Measurements from ENCODE around the gene KDM6A.
"Not testable (repeated sequence)": the region's sequence is repeated elsewhere in the genome, so short reads cannot be mapped to it uniquely, and the experiment has no call there.

Gene KDM6A

DNA sequence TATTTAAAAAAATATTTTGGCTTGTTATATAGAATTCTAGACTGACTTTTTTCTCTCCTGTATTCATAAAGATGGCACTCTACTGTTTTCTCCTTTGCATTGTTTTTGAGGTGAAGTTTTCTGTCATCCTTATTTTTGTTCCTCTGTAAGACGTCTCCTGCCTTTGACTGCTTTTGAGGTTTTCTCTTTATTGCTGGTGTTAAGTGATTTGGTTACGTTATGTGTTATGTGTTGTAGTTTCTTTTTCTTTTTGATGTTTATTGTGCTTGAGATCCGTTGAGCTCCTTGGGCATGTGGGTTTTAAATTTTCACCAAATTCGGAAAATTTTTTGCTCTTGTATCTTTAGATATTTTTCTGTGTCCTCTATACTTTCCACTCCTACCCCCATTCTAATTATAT is 50.0 kb downstream of the KDM6A start:
- TF ChIP-seq, protein P1, sequence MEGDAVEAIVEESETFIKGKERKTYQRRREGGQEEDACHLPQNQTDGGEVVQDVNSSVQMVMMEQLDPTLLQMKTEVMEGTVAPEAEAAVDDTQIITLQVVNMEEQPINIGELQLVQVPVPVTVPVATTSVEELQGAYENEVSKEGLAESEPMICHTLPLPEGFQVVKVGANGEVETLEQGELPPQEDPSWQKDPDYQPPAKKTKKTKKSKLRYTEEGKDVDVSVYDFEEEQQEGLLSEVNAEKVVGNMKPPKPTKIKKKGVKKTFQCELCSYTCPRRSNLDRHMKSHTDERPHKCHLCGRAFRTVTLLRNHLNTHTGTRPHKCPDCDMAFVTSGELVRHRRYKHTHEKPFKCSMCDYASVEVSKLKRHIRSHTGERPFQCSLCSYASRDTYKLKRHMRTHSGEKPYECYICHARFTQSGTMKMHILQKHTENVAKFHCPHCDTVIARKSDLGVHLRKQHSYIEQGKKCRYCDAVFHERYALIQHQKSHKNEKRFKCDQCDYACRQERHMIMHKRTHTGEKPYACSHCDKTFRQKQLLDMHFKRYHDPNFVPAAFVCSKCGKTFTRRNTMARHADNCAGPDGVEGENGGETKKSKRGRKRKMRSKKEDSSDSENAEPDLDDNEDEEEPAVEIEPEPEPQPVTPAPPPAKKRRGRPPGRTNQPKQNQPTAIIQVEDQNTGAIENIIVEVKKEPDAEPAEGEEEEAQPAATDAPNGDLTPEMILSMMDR (IDR thresholded peaks at IDR 0.05; ENCODE audit: low read length, missing control alignments) = no peak
- no peak for DNase-seq (ENCODE audit: low read depth)
- no peak overlapping the region for H3K4me3 ChIP-seq (replicated peaks; ENCODE audit: low read depth, low read length)

GRCh38 chrX:44927398-44927797 is 54.4 kb downstream of the KDM6A start:
- TF ChIP-seq, protein P1 (IDR thresholded peaks at IDR 0.05; ENCODE audit: low read length, missing control alignments) = no peak
- no peak for DNase-seq (ENCODE audit: low read depth)
- no peak overlapping the region for H3K4me3 ChIP-seq (replicated peaks; ENCODE audit: low read depth, low read length)

GRCh38 chrX:44931441-44931973 is 58.5 kb downstream of the KDM6A start:
- H3K4me3 ChIP-seq (replicated peaks; ENCODE audit: low read depth, low read length) = no peak overlapping the region
- TF ChIP-seq, protein P1 (IDR thresholded peaks at IDR 0.05; ENCODE audit: low read length, missing control alignments) = no peak
- no peak for DNase-seq (ENCODE audit: low read depth)

- no peak for DNase-seq (ENCODE audit: low read depth)
- TF ChIP-seq, protein P1 (IDR thresholded peaks at IDR 0.05; ENCODE audit: low read length, missing control alignments) = no peak
Observed at GRCh38 chrX:44935172-44935571, 62.2 kb downstream of the KDM6A start.

DNA sequence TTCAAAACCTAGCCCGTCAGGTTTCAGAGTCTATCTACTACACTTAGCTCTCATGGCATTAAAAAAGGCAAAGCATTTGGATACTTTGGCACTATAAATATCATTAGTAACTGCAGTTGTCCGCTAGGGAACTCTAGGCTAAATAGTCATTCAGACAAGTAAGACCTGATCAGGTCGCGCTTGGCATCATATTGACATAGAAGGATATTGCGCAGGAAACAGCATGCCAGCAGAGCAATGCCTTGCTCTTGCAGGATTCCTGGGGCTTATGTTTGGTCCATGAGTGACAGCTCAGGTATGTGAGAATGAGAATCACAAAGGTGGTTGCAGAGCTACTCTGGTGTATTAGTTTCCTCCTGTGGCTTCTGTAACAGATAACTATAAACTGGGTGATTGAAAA is 62.7 kb downstream of the KDM6A start:
- no peak for DNase-seq (ENCODE audit: low read depth)
- no peak overlapping the region for H3K4me3 ChIP-seq (replicated peaks; ENCODE audit: low read depth, low read length)
- TF ChIP-seq, protein P1 (IDR thresholded peaks at IDR 0.05; ENCODE audit: low read length, missing control alignments) = no peak

More at GRCh38 chrX:44935172-44935571, 62.2 kb downstream of the KDM6A start:
- no peak overlapping the region for H3K4me3 ChIP-seq (replicated peaks; ENCODE audit: low read depth, low read length)

DNA sequence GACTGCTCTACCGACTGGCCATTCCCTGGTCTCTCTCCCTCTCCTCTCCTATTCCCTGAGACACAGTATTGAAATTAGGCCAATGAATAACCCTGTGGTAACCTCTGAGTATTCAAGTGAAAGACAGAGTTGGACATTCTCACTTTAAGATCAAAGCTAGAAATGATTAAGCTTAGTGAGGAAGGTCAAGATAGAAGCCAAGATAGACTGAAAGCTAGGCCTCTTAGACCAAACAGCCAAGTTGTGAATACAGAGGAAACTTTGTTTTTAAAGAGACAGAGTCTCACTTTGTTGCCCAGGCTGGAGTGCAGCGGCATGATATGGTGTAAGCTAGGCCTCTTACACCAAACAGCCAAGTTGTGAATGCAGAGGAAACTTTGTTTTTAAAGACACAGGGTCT is 64.6 kb downstream of the KDM6A start:
- TF ChIP-seq, protein P1 (IDR thresholded peaks at IDR 0.05; ENCODE audit: low read length, missing control alignments) = no peak
- DNase-seq (ENCODE audit: low read depth) = no peak
- H3K4me3 ChIP-seq (replicated peaks; ENCODE audit: low read depth, low read length) = no peak overlapping the region

DNA sequence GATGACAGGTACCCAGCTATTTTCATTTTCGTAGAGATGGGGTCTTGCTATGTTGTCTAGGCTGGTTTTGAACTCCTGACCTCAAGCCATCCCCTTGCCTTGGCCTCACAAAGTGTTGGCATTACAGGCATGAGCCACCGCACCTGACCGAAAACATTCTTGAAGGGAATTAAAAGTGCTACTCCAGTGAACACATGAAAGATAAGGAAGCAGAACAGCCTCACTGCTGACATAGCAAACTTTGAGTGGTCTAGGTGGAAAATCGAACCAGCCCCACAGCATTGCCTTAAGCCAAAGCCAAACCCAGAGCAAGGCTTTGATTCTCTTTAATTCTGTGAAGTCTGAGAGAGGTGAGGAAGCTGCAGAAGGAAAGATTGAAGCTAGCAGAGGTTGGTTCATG is 65.1 kb downstream of the KDM6A start:
- TF ChIP-seq, protein P1 (IDR thresholded peaks at IDR 0.05; ENCODE audit: low read length, missing control alignments) = no peak
- no peak overlapping the region for H3K4me3 ChIP-seq (replicated peaks; ENCODE audit: low read depth, low read length)
- DNase-seq (ENCODE audit: low read depth) = no peak

GRCh38 chrX:44940541-44940940 is 67.6 kb downstream of the KDM6A start:
- not testable (repeated sequence) for H3K4me3 ChIP-seq (replicated peaks; ENCODE audit: low read depth, low read length); DNase-seq (ENCODE audit: low read depth)
